Astrocyte (in vitro differentiated cells and primary cell): Measurements from ENCODE around the gene PBXIP1.

Experiments
- CTCF ChIP-seq: IDR thresholded peaks from 2 replicates; pipeline ENCODE4 v1.5.1; 2011; ENCODE audit warnings: low read depth, mild to moderate bottlenecking, inconsistent platforms, low read length, moderate library complexity; ENCODE audit not compliant: insufficient read depth
- EZH2 ChIP-seq: IDR thresholded peaks from 2 replicates; pipeline ENCODE4 v1.6.1; 2012; ENCODE audit warnings: mild to moderate bottlenecking, low read length, inconsistent platforms; ENCODE audit not compliant: insufficient read depth

GRCh38 chr1:154960446-154961136, 4.7 kb upstream of the PBXIP1 start:
- TF ChIP-seq CTCF (no peak), EZH2 (no peak)
